Fibroblast of skin of back (primary cell): ENCODE results near the gene PCDHB12.
"Not testable (repeated sequence)": the region's sequence is repeated elsewhere in the genome, so short reads cannot be mapped to it uniquely, and the experiment has no call there.

Source experiments
- DNase-seq: peaks from one replicate; pipeline ENCODE4 v3.0.0-alpha.2; 2013

The PCDHB12 gene

GRCh38 chr5:141210281-141210680 is 1.8 kb downstream of the PCDHB12 start:
- not testable (repeated sequence) for DNase-seq

DNA sequence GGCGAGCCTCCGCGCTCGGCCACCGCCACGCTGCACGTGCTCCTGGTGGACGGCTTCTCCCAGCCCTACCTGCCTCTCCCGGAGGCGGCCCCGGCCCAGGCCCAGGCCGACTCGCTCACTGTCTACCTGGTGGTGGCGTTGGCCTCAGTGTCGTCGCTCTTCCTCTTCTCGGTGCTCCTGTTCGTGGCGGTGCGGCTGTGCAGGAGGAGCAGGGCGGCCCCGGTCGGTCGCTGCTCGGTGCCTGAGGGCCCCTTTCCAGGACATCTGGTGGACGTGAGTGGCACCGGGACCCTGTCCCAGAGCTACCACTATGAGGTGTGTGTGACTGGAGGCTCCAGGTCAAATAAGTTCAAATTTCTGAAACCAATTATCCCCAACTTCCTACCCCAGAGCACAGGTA is 2.3 kb downstream of the PCDHB12 start:
- not testable (repeated sequence) for DNase-seq

GRCh38 chr5:141213656-141214339 is 5.3 kb downstream of the PCDHB12 start, which contains the start of gene PCDHB13:
TSS of gene PCDHB13 (plus strand) at chr5:141213919. CDS start at chr5:141214124, 205 bp downstream.
- DNase-seq, result peak; percentile 9

- not testable (repeated sequence) for DNase-seq
Measured at GRCh38 chr5:141214583-141214982, 6.1 kb downstream of the PCDHB12 start.

- not testable (repeated sequence) for DNase-seq
Measured at GRCh38 chr5:141215504-141215903, 7.0 kb downstream of the PCDHB12 start.

DNA sequence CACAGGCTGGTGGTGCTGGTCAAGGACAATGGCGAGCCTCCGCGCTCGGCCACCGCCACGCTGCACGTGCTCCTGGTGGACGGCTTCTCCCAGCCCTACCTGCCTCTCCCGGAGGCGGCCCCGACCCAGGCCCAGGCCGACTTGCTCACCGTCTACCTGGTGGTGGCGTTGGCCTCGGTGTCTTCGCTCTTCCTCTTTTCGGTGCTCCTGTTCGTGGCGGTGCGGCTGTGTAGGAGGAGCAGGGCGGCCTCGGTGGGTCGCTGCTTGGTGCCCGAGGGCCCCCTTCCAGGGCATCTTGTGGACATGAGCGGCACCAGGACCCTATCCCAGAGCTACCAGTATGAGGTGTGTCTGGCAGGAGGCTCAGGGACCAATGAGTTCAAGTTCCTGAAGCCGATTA is 7.5 kb downstream of the PCDHB12 start:
- not testable (repeated sequence) for DNase-seq

DNA sequence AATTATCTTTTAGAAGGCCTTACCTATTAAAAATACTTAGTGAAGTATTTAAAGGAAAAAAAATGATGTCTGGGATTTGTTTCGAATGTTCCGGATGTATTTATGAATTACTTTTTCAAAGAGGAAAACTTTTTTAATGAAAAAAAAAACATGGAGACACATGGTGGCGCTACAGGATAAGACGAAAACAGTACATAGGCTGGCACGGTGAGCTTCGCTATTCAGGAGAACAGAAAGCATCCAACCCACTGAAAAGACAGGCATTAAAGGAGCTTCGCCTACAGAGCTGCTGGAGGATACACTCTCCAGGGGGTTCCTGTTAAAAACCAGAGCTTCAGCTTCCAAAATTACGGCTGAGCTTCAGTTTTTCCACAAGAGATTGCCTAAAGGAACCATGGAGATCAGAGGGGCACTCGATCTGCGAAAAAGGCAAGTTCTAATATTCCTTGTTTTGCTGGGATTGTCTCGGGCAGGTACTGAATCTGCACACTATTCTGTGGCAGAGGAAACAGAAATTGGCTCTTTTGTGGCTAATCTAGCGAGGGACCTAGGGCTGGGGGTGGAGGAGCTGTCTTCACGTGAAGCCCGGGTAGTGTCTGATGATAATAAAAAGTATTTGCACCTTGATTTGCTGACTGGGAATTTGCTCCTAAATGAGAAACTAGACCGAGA is 14.7 kb downstream of the PCDHB12 start, which contains the start of gene PCDHB14:
Gene PCDHB14 (plus strand): TSS at position 232 of the 672 bp plus-strand sequence. CDS start 163 bp downstream, at position 395.
- peak; percentile 12 for DNase-seq

- DNase-seq, result not testable (repeated sequence)
Measured at GRCh38 chr5:141224844-141225243, 16.3 kb downstream of the PCDHB12 start.

GRCh38 chr5:141225421-141225820 is 16.9 kb downstream of the PCDHB12 start:
- not testable (repeated sequence) for DNase-seq

- peak; percentile 3 for DNase-seq
Measured at GRCh38 chr5:141234109-141234667, 25.7 kb downstream of the PCDHB12 start.

GRCh38 chr5:141235922-141236321 is 27.4 kb downstream of the PCDHB12 start:
- DNase-seq, result not testable (repeated sequence)

GRCh38 chr5:141236516-141237313 is 28.2 kb downstream of the PCDHB12 start:
- no peak for DNase-seq

DNA sequence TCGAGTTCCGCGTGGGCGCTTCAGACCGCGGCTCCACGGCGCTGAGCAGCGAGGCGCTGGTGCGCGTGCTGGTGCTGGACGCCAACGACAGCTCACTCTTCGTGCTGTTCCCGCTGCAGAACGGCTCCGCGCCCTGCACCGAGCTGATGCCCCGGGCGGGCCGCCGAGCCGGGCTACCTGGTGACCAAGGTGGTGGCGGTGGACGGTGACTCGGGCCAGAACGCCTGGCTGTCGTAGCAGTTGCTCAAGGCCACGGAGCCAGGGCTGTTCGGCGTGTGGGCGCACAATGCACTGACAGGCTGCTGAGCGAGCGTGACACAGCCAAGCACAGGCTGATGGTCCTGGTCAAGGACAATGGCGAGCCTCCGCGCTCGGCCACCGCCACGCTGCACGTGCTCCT is 33.0 kb downstream of the PCDHB12 start:
- no peak for DNase-seq

DNA sequence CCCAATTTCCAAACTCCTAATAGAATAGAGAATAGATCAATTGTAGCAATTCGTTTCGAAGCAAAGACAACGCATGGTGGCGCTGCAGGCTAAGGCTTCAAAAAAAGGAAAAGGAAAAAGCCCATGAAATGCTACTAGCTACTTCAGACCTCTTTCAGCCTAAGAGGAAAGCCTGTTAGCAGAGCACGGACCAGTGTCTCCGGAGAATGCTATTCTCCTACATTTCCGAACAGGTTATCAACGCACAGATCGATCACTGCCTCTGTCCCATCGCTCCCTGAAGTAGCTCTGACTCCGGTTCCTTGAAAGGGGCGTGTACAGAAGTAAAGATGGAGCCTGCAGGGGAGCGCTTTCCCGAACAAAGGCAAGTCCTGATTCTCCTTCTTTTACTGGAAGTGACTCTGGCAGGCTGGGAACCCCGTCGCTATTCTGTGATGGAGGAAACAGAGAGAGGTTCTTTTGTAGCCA is 36.8 kb downstream of the PCDHB12 start, which contains the start of gene PCDHB15:
Gene PCDHB15 (plus strand): TSS at position 146 of the 468 bp plus-strand sequence. CDS start 184 bp downstream, at position 330.
- DNase-seq, result peak; percentile 7

DNA sequence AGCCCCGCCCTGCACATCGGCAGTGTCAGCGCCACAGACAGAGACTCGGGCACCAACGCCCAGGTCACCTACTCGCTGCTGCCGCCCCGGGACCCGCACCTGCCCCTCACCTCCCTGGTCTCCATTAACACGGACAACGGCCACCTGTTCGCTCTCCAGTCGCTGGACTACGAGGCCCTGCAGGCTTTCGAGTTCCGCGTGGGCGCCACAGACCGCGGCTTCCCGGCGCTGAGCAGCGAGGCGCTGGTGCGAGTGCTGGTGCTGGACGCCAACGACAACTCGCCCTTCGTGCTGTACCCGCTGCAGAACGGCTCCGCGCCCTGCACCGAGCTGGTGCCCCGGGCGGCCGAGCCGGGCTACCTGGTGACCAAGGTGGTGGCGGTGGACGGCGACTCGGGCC is 38.5 kb downstream of the PCDHB12 start:
- DNase-seq, result not testable (repeated sequence)

- DNase-seq, result not testable (repeated sequence)
Measured at GRCh38 chr5:141247434-141247833, 38.9 kb downstream of the PCDHB12 start.

- no peak for DNase-seq
Measured at GRCh38 chr5:141250576-141250975, 42.1 kb downstream of the PCDHB12 start.

DNA sequence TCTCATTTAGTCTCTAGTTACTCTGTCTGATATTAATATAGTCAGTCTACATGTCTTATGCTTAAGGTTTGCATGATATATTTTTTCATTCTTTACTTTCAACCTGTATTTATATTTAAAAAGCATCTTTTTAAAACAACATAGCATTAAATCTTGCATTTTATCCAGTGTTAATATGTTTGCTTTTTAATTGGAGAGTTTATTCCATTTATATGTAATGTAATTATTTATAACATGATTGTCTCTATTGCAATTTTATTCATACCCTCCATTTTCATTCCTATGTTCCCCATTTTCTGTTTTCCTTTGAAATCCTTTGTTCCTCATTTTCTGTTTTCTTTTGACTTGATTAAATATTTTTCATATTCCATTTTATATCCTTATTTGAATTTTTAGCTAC is 49.9 kb downstream of the PCDHB12 start:
- DNase-seq, result no peak

GRCh38 chr5:141258948-141259347 is 50.4 kb downstream of the PCDHB12 start:
- no peak for DNase-seq

- no peak for DNase-seq
Measured at GRCh38 chr5:141260458-141261237, 52.1 kb downstream of the PCDHB12 start.

DNA sequence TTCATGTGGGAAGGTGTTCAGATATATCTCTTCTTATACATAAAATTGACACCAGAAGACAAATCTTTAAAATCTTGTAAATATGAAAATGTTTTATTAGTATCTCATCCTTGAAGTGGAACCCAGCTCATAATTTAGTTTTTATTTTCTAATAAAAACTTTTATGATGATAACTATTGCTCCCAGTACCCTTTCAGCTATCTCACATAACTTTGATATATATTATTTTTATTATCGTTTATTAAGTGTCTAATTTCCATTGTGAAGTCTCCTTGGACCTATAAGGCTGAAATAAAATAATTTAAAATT is 52.7 kb downstream of the PCDHB12 start:
- DNase-seq, result no peak
